ENCODE data around the gene RXRG. TPM values are rescaled to one million over a fixed set of nuclear protein-coding genes. Genes with fewer than 3 reads are reported as not detected.

RXRG gene
- total RNA-seq, 1 donor from 2014 or later = 1.0 TPM

GRCh38 chr1:165356876-165357275, 88.0 kb downstream of the RXRG start:
- no peak for TF ChIP-seq CTCF (IDR thresholded peaks at IDR 0.05; ENCODE audit: unreplicated experiment)
- Mint-ChIP-seq H3K27me3 (ENCODE audit: low read depth) (peaks cover 99% of the 10 kb centered on the region), H3K27ac (no peak overlapping the region), H3K4me1 (peaks cover 23% of the 10 kb centered on the region), H3K9me3 (no peaks in the 10 kb centered on the region), H3K4me3 (peak overlapping the region; percentile 46), H3K36me3 (no peaks in the 10 kb centered on the region)
- no peak for DNase-seq (ENCODE audit: low spot score in 2 of 2, unreplicated experiment in 2 of 2)

- no peak within 1 kb of the TSS for H3K27ac Mint-ChIP-seq
- TF ChIP-seq CTCF (IDR thresholded peaks at IDR 0.05; ENCODE audit: unreplicated experiment) = no peak
- no peaks in the 10 kb centered on the region for H3K36me3 Mint-ChIP-seq
- peaks cover 99% of the 10 kb centered on the region for H3K27me3 Mint-ChIP-seq (ENCODE audit: low read depth)
- H3K4me1 Mint-ChIP-seq = peaks cover 23% of the 10 kb centered on the region
- no peak for DNase-seq (ENCODE audit: low spot score in 2 of 2, unreplicated experiment in 2 of 2)
- H3K4me3 Mint-ChIP-seq = peak within 1 kb of the TSS; percentile 59
- no peaks in the 10 kb centered on the region for H3K9me3 Mint-ChIP-seq
These were observed 88.7 kb downstream of the RXRG start, which contains the start of gene LMX1A for GRCh38 chr1:165355977-165356811. LMX1A (minus strand) TSS chr1:165356715; CDS start chr1:165355559, 1,156 bp downstream.

- Mint-ChIP-seq H3K4me3 (peak overlapping the region; percentile 37), H3K27me3 (ENCODE audit: low read depth) (peaks cover 98% of the 10 kb centered on the region), H3K36me3 (no peaks in the 10 kb centered on the region), H3K4me1 (peaks cover 23% of the 10 kb centered on the region), H3K27ac (no peak overlapping the region), H3K9me3 (no peaks in the 10 kb centered on the region)
- TF ChIP-seq CTCF (IDR thresholded peaks at IDR 0.05; ENCODE audit: unreplicated experiment) = no peak
- DNase-seq (ENCODE audit: low spot score in 2 of 2, unreplicated experiment in 2 of 2) = no peak
These were observed 89.6 kb downstream of the RXRG start for GRCh38 chr1:165355139-165355976.

- no peak for TF ChIP-seq CTCF (IDR thresholded peaks at IDR 0.05; ENCODE audit: unreplicated experiment)
- DNase-seq (ENCODE audit: low spot score in 2 of 2, unreplicated experiment in 2 of 2) = no peak
- H3K36me3 Mint-ChIP-seq = no peaks in the 10 kb centered on the region
- H3K27me3 Mint-ChIP-seq (ENCODE audit: low read depth) = peaks cover 98% of the 10 kb centered on the region
- no peak overlapping the region for H3K27ac Mint-ChIP-seq
- no peaks in the 10 kb centered on the region for H3K9me3 Mint-ChIP-seq
- H3K4me3 Mint-ChIP-seq = no peak overlapping the region
- peaks cover 23% of the 10 kb centered on the region for H3K4me1 Mint-ChIP-seq
These were observed 90.2 kb downstream of the RXRG start for GRCh38 chr1:165354739-165355138.

- peaks cover 23% of the 10 kb centered on the region for H3K4me1 Mint-ChIP-seq
- no peaks in the 10 kb centered on the region for H3K9me3 Mint-ChIP-seq
- no peak for DNase-seq (ENCODE audit: low spot score in 2 of 2, unreplicated experiment in 2 of 2)
- TF ChIP-seq CTCF (IDR thresholded peaks at IDR 0.05; ENCODE audit: unreplicated experiment) = no peak
- no peaks in the 10 kb centered on the region for H3K36me3 Mint-ChIP-seq
- peak overlapping the region; percentile 15 for H3K4me3 Mint-ChIP-seq
- peaks cover 98% of the 10 kb centered on the region for H3K27me3 Mint-ChIP-seq (ENCODE audit: low read depth)
- no peak overlapping the region for H3K27ac Mint-ChIP-seq
These were observed 90.9 kb downstream of the RXRG start for GRCh38 chr1:165353731-165354671.

Data from mesothelial cell of epicardium (in vitro differentiated cells).